Measurements from ENCODE around the gene PRSS56.
"Not testable (repeated sequence)": the region's sequence is repeated elsewhere in the genome, so short reads cannot be mapped to it uniquely, and the experiment has no call there.

The PRSS56 gene

GRCh38 chr2:232524771-232525170, 4.6 kb downstream of the PRSS56 start:
- DNase-seq (ENCODE audit: extremely low read depth in 1 of 2, low read depth in 1 of 2): no peak

GRCh38 chr2:232525199-232525598, 5.0 kb downstream of the PRSS56 start:
- DNase-seq (ENCODE audit: extremely low read depth in 1 of 2, low read depth in 1 of 2): no peak

DNA sequence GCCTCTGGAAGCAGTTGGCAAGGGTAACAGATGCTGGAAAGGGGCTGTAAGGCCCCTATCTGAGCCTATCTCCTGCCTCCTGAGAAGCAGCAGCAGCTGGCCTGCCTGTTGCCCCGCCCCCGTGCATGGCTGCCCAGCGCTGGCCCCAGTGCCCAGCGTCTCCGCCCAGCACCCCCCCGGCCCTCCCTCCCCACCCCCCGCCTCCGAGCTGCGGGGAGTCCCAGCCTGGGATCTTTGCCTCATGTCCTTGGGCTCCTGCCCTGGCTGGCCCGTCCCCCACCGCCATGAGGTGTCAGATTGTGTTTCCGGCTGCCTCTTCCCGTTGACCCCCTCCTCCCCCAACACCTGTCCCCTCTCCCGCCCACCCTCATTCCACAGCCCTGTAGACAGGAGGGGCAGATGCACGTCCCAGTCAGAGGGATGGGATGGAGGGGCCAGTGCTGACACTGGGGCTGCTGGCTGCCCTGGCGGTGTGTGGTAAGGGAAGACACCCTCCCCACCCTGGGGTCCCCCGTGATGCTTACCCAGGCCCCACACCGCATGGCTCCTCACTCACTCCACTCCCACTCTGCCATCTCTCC, 5.7 kb downstream of the PRSS56 start, which contains the start of gene CHRND:
TSS of gene CHRND (plus strand) at position 370 of the 581 bp plus-strand sequence. CDS start at position 426, 56 bp downstream.
- no peak for DNase-seq (ENCODE audit: extremely low read depth in 1 of 2, low read depth in 1 of 2)

DNA sequence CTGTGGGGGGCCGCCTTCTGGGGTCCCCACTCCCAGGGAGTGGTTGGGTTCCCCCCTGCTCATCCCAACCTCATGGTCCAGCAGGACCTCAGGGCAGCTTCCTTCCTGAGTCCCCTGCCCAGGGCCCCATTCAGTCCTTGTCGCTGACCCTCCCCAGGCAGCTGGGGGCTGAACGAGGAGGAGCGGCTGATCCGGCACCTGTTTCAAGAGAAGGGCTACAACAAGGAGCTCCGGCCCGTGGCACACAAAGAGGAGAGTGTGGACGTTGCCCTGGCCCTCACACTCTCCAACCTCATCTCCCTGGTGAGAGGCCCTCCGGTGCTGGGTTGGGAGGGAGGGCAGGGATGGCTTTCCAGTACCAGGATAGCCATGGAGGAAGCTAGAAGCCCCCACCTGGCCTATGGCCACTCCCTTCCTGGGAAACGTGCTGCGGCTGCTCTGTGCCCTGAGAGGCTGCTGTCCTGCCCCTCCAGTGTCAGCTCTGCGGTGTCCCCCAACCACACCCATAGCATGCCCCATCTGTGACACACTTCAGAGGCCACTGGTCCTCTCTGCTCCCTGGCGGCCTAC, 6.3 kb downstream of the PRSS56 start:
- DNase-seq (ENCODE audit: extremely low read depth in 1 of 2, low read depth in 1 of 2): no peak

DNA sequence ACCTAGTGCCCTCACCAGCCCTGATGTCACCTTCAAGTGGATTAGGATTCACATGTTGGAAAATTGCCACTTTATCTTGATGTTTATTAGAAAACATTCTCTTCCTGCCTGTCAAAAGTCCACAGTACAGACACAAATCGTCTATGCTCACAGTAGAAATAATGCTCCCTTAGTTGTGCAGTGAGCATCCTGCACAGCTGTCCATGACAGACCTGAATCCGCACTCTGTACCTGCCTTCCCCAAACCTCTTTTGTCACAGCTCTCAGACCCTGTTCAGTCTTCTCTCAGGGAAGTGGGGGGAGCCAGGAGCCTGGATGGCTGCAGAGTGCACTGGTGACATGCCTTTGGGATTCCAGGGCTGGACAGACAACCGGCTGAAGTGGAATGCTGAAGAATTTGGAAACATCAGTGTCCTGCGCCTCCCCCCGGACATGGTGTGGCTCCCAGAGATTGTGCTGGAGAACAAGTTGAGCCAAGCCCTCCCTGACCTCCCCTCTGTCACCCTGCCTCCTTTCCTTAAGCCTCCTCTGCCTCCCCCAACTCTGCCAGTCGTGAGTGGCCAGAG, 7.8 kb downstream of the PRSS56 start:
- no peak for DNase-seq (ENCODE audit: extremely low read depth in 1 of 2, low read depth in 1 of 2)

- DNase-seq (ENCODE audit: extremely low read depth in 1 of 2, low read depth in 1 of 2): no peak
Measured at GRCh38 chr2:232528746-232529460, 8.7 kb downstream of the PRSS56 start.

- DNase-seq (ENCODE audit: extremely low read depth in 1 of 2, low read depth in 1 of 2): no peak
Measured at GRCh38 chr2:232529806-232530547, 9.8 kb downstream of the PRSS56 start.

- DNase-seq (ENCODE audit: extremely low read depth in 1 of 2, low read depth in 1 of 2): no peak
Measured at GRCh38 chr2:232530626-232531260, 10.6 kb downstream of the PRSS56 start.

- DNase-seq (ENCODE audit: extremely low read depth in 1 of 2, low read depth in 1 of 2): no peak
Measured at GRCh38 chr2:232532419-232532818, 12.2 kb downstream of the PRSS56 start.

DNA sequence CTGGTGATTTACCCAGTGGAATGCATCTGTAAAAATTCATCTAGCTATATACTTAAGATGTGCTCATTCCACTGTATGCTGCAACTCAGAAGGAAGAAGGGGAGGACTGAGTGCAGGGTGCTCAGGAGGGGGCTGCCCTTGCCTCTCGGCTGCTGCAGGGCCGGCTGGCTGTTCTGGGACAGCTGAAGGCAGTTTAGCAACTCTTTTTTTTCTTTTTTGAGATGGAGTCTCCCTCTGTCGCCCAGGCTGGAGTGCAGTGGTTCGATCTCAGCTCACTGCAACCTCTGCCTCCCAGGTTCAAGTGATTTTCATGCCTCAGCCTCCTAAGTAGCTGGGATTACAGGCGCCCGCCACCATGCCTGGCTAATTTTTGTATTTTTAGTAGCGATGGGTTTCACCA, 12.6 kb downstream of the PRSS56 start:
- not testable (repeated sequence) for DNase-seq (ENCODE audit: extremely low read depth in 1 of 2, low read depth in 1 of 2)

GRCh38 chr2:232533944-232534710, 13.9 kb downstream of the PRSS56 start:
- no peak for DNase-seq (ENCODE audit: extremely low read depth in 1 of 2, low read depth in 1 of 2)

- no peak for DNase-seq (ENCODE audit: extremely low read depth in 1 of 2, low read depth in 1 of 2)
Measured at GRCh38 chr2:232534940-232535651, 14.9 kb downstream of the PRSS56 start.

- DNase-seq (ENCODE audit: extremely low read depth in 1 of 2, low read depth in 1 of 2): no peak
Measured at GRCh38 chr2:232535761-232536530, 15.8 kb downstream of the PRSS56 start.

- no peak for DNase-seq (ENCODE audit: extremely low read depth in 1 of 2, low read depth in 1 of 2)
Measured at GRCh38 chr2:232537079-232537478, 16.9 kb downstream of the PRSS56 start.

GRCh38 chr2:232537499-232537898, 17.3 kb downstream of the PRSS56 start:
- no peak for DNase-seq (ENCODE audit: extremely low read depth in 1 of 2, low read depth in 1 of 2)

- no peak for DNase-seq (ENCODE audit: extremely low read depth in 1 of 2, low read depth in 1 of 2)
Measured at GRCh38 chr2:232538671-232539070, 18.5 kb downstream of the PRSS56 start.

DNA sequence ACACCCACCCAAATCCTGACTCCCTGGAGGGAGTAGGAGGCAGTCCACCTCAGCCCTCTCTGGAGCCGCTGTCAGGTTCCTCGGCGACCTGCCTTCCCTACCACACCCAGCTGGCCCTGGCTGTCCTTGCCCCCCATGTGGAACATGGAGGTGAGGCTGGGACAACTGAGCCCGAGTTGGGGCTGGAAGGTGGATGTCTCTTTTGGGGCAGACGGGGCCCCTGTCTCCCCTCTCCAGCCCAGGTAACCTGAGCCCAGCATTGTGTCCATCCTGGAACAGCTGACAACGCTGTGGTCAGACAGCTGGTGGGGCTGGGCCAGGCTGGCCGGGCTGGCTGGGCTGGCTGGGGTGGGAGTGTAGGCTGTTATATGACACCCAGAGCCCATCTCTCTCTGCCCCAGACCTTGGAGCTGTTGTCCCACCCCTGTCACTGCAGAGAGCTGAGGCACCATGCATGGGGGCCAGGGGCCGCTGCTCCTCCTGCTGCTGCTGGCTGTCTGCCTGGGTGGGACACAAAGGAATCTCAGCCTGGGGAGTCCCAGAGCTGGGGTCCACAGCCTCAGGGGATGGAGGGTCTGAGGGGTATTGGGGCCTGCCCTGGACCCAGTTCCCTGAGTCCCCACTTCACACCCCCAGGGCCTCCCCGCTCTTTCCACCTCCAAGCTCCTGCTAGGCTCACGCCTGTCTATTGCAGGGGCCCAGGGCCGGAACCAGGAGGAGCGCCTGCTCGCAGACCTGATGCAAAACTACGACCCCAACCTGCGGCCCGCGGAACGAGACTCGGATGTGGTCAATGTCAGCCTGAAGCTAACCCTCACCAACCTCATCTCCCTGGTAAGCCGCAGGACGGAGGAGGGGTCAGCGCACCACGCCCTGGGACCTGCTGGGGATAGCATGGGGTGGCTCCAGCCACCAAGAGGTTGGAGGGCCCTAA, 19.4 kb downstream of the PRSS56 start, which contains the start of gene CHRNG:
TSS of gene CHRNG (plus strand) at position 395 of the 934 bp plus-strand sequence. CDS start at position 451, 56 bp downstream.
- no peak for DNase-seq (ENCODE audit: extremely low read depth in 1 of 2, low read depth in 1 of 2)
